GM19099 (cell line): ENCODE results near the gene CRNKL1.

Experiments used
- POLR2A ChIP-seq: IDR thresholded peaks from 3 replicates; pipeline ENCODE4 v1.6.1; 2011; ENCODE audit warnings: low read depth; ENCODE audit not compliant: insufficient read length; ENCODE audit errors: extremely low read depth

CRNKL1 gene

DNA sequence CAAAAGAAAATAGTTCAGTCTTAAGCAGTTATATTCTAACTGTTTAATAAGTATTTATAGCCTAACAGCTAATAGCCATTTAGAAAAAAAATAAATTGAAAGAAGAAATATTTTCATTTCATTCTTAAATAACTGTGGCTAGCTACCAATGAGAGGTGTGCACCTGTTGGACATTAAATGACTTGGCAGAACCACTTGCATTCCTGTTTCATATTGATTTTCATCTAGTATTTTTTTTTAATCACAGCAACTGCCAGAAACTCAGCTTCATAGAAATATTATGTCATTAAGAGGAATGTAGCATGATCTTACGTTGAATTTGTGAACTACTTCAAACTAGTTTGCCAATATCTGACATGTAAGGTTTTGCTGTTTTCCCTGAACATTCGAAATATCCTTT, 25.0 kb downstream of the CRNKL1 start:
- TF ChIP-seq POLR2A, result no peak

DNA sequence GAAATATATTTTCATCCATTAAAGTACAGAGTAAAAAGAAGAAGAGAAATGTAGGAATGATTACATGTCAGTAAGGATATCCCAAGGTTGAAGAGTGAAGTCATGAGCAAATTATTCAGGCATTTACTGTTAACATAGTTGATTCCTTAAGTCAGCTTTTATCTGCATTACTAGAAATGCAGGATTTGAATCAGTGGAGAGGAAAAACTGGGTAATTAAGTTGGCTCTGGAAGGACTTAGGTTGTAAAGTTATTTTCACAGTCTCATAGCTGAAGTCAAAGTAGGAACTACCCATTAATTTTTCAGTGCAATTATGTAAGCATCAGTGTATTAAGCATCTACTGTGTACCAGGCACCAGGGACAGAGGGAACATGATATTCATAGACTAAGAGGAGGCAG, 27.3 kb downstream of the CRNKL1 start:
- no peak for TF ChIP-seq POLR2A

DNA sequence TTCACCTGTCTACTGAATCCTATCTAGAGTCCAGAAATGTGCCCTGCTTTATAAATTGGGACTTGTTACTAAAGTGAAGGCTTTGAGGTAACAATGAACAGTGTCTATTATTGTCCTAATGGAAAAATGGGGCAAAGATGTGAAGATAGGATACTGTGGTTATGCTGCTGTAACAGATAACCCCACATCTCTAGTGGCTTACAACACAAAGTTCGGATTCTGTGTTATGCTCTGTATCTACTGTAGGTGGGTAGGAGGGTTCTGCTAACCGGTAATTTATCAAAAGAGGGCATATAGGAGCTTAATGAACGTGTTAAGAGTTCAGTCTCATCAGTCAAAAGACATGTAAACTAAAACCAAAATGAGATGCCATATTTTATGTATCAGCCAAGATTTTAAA, 28.9 kb downstream of the CRNKL1 start:
- TF ChIP-seq POLR2A, result no peak

DNA sequence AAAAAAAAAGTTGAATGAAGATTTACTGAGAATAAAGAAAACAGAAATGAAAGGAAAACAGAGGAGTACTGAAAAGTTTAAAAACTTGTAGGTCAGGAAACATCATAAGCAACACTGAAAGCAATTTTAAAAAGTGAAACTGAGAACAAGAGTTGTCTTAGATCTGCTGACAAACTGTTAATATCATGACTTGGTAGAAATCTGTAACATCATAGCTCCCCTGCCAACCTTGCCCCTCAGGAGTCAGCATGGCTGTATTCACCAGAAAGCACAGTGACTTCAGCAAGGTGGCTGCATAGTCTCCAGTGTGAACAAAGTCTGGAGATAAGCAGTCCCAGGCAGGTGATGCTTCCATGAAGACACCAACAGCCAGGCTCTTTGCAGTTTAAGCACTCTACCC, 29.8 kb downstream of the CRNKL1 start:
- no peak for TF ChIP-seq POLR2A

DNA sequence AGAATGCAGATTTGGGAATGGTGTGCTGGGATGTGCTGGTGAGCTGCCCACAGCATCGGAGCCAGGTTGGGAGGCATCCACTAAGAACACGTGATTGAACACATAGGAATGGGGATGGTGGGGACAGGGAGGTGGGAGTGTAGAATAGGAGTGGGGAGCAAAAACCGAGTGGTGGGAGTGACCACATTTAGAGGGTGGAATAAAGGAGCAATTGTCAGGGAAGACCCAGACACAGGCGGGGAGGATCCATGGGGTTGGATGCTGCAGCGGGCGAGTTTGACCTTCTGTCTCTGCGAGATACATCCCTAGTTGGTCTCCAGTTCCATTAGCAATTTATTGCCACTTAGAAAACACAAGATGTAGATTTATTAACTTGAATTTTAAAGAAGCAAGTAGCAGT, 30.4 kb downstream of the CRNKL1 start:
- no peak for TF ChIP-seq POLR2A

DNA sequence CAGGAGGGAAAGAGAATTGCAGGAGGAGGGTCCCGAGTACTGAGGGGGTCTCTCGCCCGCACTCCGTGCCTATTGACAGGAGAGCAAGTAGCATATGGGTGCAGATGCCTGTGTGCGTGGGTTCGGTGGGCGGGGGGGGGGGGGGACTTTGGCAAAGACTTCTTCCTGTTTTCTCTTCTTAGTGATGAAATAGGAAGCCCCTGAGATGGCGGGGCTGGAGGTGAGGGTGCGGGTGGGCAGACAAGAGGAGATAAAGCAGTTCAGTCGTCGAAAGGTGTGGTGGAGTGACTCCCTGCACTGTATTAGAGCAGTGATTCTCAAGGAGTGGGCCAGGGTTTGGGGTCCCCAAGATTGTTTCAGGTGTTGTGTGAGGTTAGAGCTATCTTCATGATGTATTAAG, 31.4 kb downstream of the CRNKL1 start:
- TF ChIP-seq POLR2A, result no peak

DNA sequence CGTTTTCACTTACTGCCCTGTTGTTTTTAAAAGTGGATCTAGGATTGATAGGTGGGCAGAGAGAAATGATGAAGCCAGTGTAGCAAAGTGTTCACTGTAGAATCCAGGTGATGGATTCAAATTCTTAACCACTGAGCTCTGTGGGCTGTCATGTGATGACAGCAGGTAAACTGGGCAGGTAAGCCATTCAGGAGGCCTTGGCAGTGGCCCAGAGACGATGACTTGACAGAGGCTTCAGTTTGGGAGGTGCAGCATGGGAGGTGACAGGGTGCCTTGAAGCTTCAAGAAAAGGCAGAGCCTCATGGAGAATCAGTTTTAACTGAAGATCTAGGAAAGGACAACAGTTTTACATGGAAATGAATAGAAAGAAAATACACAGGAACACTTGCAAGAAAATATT, 33.1 kb downstream of the CRNKL1 start:
- no peak for TF ChIP-seq POLR2A

DNA sequence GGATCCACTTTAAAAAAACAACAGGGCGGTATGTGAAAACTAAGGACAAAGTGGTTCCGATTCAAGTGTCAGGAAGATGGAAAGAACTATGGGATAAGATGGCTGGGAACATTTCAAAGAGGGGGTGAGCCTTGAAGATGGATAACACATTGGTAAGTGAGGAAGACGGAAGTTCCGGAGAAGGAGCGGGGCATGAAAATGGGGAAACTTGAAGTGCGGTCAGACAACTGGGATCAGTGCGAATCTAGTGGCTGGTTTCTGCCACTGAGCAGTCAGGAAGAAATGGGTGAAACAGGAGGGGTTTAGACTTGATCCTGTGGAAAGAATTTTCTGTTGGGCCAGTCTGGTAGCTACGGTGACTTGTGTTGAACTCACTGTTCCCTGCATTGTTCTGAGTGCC, 33.9 kb downstream of the CRNKL1 start:
- TF ChIP-seq POLR2A, result no peak

DNA sequence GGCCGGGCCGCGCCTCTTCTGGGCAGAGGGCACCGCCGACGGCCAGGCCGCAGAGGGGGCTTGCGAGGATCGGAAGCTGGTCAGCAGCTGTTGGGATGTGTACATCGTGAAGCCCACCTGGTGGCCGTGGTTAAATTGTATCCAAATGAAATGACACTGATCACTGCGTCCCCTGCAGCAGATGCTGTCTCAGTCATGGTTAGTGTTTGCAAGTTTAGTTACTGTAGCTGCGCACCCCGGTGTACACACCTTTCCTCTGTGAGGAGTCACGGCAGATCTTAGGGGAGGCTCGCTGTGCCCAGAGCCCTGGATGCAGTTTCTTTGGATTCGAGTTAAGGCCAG, 34.5 kb downstream of the CRNKL1 start:
- no peak for TF ChIP-seq POLR2A

DNA sequence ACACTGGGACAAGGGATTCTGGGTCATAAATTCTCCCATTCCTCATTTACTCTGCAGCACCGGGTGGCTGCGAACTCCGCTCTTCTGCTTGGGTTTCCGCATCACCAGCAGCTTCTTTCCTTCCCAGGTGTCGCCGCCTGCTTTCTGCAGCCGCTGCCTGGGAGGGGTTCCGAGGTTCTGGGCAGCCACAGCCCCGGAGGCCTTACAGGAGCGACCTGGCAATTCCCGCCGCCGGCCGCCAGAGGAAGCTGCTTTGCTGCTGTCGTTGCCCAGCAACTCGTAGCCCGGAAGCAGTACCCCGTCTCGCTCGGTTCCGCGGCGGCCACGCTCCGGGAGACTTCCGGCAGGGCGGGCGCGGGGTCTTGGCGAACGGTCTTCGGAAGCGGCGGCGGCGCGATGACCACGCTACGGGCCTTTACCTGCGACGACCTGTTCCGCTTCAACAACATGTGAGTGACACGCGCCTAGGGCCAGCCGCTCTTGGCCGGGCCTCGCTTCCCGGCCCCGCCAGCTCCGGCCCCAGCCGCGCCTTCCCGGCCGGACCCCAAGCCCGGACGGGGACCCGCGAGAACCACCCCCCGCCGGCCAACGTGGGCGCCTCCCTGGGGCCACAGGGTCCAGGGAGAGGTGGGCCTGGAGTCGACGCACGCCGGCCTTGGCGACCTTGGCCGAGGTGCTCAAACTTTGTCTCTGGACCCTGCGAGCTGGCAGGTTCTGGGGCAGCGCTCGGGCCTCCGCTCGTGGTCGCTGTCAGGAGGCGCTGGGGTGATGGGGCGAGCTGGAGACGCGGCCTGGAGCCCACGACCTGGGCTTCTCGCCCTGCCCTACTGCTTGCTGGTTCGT, 35.0 kb downstream of the CRNKL1 start, which contains the start of gene NAA20:
Gene NAA20, plus strand, starts transcription at position 362 of the 843 bp plus-strand sequence. Its CDS starts 35 bp downstream, at position 397.
- peak; percentile 72 for TF ChIP-seq POLR2A

DNA sequence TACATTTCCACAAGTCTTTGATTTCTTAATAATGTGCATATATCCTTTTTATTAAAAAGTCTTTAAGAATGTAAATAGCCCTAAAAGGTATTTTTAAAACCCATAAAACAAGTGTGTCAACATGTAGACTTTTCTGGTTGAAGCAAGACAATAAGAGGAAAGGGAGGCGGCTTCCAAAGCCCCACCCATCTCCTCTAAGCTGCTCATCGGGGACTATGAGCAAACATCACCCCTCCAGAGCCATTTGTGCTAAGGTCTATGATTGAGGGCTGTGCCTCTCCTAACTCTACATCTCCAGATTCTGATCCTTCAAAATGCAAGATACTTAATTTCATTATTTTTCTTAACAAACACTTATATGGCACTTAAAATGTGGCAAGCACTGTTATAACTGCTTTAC, 37.6 kb downstream of the CRNKL1 start:
- no peak for TF ChIP-seq POLR2A

DNA sequence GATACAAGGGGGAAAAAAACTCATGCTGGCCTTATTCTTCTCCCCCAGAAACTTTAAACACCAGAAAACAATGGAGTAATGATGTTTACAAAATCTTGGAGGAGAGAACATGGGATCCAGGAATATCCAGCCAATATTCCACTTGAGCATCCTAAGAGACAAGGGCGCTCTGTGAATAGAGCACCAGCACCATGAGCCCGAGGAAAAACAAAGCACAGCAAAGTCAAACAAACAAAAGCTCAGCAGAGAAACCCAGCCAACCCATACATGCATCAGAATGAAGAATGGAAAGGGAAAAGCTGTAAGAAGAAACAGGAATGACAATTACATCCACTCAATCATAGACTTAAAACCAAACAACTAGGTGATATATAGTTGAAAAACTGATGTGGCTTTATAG, 39.7 kb downstream of the CRNKL1 start:
- no peak for TF ChIP-seq POLR2A

DNA sequence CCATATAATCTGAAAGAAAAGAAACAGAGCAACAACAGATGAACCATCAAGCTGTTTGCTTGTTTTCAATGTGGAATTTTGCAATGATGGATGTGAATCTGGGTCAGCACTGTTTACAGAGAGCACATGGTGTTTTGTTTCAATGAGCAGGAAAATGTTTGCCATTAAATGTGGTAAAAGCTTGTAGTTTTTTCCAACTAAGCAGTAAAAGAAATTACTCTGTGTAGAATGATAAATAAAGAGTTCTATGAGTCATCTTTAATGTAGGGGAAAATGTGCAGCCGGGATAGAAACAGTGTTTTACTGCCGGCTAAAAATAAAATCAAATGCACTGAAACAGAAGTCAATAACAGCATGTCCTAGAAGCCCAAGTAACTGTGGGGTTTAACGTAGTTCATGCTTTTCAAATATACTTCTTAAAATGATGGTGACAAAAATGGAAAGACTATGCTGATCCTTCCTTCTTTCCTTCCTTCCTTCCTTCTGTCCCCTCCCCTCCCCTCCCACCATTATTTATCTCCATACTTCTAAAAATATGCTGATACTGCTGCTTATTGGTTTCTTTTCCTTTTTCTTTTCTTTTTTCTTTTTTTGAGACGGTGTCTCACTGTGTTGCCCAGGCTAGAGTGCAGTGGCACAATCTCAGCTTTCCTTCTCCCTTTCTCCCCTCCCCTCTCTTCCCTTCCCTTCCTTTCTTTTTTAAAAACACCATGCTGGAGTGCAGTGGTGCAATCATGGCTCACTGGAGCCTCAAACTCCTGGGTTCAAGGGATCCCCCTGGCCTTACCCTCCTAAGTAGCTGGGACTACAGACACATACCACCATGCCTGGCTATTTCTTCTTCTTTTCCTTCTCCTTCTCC, 41.4 kb downstream of the CRNKL1 start:
- TF ChIP-seq POLR2A, result no peak

DNA sequence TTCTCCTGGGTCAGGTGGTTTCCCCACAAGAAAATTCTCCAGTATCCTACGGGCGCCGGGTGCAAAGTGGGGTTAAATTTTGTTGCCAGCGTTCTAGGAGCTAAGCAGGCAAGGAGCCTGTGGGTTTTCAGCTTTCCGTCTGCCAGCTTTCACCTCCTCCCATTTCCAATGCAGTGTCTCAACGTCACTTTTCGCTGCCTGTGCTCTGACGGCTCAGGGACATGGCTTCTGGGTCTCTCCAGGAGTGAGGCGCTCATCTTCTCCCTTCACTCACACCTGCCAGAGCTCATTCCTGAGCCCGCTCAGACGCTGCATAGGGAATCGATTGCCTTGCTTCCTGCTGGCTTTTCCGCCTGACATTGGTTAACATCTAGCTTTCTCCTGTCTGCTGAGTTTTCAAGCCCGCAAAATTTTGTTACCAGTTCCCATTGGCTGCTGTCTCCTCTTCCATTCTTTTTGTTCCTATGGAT, 42.4 kb downstream of the CRNKL1 start:
- TF ChIP-seq POLR2A, result no peak

DNA sequence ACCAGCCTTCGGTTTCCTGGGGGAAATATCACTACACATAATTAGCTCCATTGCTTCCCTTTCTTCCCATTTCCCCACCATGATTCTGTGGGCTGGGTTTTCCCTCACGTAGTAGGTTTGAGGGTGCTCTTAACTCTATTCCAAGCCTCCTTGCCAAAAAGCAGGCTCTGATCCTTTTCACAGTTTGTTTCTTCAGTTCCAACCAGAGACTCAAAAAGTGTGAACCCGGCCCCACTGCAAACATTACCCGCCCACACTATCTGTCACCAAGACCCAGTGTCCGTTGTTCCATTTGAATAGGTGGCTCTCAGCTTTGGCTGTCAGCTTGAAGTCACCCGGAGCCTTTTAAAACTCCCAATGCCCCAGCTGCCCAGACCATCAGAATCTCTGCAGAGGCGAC, 46.9 kb downstream of the CRNKL1 start:
- TF ChIP-seq POLR2A, result no peak
